Skin of body (tissue), 2 donors: ENCODE data around the gene SLC13A5. TPM values are rescaled to one million over a fixed set of nuclear protein-coding genes. Genes with fewer than 3 reads are reported as not detected.
A peak's percentile ranks its signal among the peaks of the same experiment; 100 is the strongest.
"Not testable (repeated sequence)": the region's sequence is repeated elsewhere in the genome, so short reads cannot be mapped to it uniquely, and the experiment has no call there.

Experiments used
- DNase-seq: peaks from one replicate; lab custom pipeline; 2025; lab: John Stamatoyannopoulos, UW
- total RNA-seq: library from RNA; depleted of rRNA; stranded (reverse); fragments of >200 nt; gene quantifications from one replicate; pipeline ENCODE4 v1.2.3, GENCODE V29; 2014

SLC13A5 gene
- total RNA-seq, 1 donor from 2014 or later = not detected

- DNase-seq = not testable (repeated sequence)
Measured at GRCh38 chr17:6663200-6663599, 50.0 kb downstream of the SLC13A5 start.

- no peak for DNase-seq
Measured at GRCh38 chr17:6661464-6661848, 51.7 kb downstream of the SLC13A5 start.

- no peak for DNase-seq
Measured at GRCh38 chr17:6660805-6661463, 52.2 kb downstream of the SLC13A5 start.

GRCh38 chr17:6660101-6660500, 53.1 kb downstream of the SLC13A5 start:
- DNase-seq = no peak

GRCh38 chr17:6658411-6658810, 54.8 kb downstream of the SLC13A5 start:
- not testable (repeated sequence) for DNase-seq

GRCh38 chr17:6657633-6658287, 55.4 kb downstream of the SLC13A5 start:
- no peak for DNase-seq

GRCh38 chr17:6656797-6657632, 56.2 kb downstream of the SLC13A5 start:
- not testable (repeated sequence) for DNase-seq

GRCh38 chr17:6655732-6656361, 57.3 kb downstream of the SLC13A5 start:
- not testable (repeated sequence) for DNase-seq

GRCh38 chr17:6654841-6655731, 58.1 kb downstream of the SLC13A5 start:
- no peak for DNase-seq

- DNase-seq = no peak
Measured at GRCh38 chr17:6651919-6652452, 61.2 kb downstream of the SLC13A5 start.

- peak; percentile 83 for DNase-seq
Measured at GRCh38 chr17:6651354-6651918, 61.7 kb downstream of the SLC13A5 start, which contains the start of the genes C17orf100 and MED31. Gene C17orf100 (plus strand): TSS chr17:6651762. CDS start chr17:6651914, 152 bp downstream. Gene MED31 (minus strand): TSS chr17:6651605. CDS start chr17:6651528, 77 bp downstream.

- DNase-seq = no peak
Measured at GRCh38 chr17:6648181-6648580, 65.0 kb downstream of the SLC13A5 start.

- no peak for DNase-seq
Measured at GRCh38 chr17:6643451-6644125, 69.6 kb downstream of the SLC13A5 start.

- DNase-seq = no peak
Measured at GRCh38 chr17:6642592-6642991, 70.6 kb downstream of the SLC13A5 start.

- peak; percentile 8 for DNase-seq
Measured at GRCh38 chr17:6641247-6641863, 71.8 kb downstream of the SLC13A5 start.

- DNase-seq = peak; percentile 88
Measured at GRCh38 chr17:6640536-6641246, 72.5 kb downstream of the SLC13A5 start, which contains the start of the genes KIAA0753 and TXNDC17. Gene KIAA0753 (minus strand): TSS chr17:6640711. CDS start chr17:6635103, 5,608 bp downstream. Gene TXNDC17 (plus strand): TSS chr17:6641060. CDS start chr17:6641083, 23 bp downstream.

- DNase-seq = no peak
Measured at GRCh38 chr17:6639586-6640535, 73.3 kb downstream of the SLC13A5 start.
